OCI-LY7 (cell line): ENCODE data around the gene TASOR2. TPM values are rescaled to one million over a fixed set of nuclear protein-coding genes. Genes with fewer than 3 reads are reported as not detected.

Experiments
- BruUV-seq: library from RNA; stranded (reverse); fragments of 400-500 nt; replicated peaks from 2 replicates; lab custom pipeline; 2021; lab: Mats Ljungman, UMichigan
- CTCF ChIA-PET: fragments of 300-600 bp; sonication (Branson Sonifier 250); formaldehyde crosslinking; loops from one replicate; lab custom pipeline; 2022; ENCODE audit warnings: antibody characterized with exemption; ENCODE audit not compliant: unreplicated experiment; lab: Charles Lee
- POLR2A ChIA-PET: fragments of 300-600 bp; sonication (Branson Sonifier 250); formaldehyde crosslinking; loops from one replicate; lab custom pipeline; 2022; ENCODE audit warnings: antibody characterized with exemption; lab: Charles Lee
- DNase-seq: peaks from one replicate; pipeline ENCODE4 v3.0.0-alpha.2; 2015; ENCODE audit warnings: low spot score
- H2AFZ ChIP-seq: fragments of 200-600 bp; sonication (generic), shearing (Covaris generic); 2 replicates; pipeline ENCODE4 v1.6.1; 2014; ENCODE audit warnings: mild to moderate bottlenecking, antibody characterized with exemption, low read length, moderate library complexity
- H3K27ac ChIP-seq: fragments of 200-600 bp; sonication (generic); 2 replicates; pipeline ENCODE4 v1.5.1; 2014; ENCODE audit warnings: mixed run types, low read depth, mild to moderate bottlenecking, moderate library complexity, low read length, inconsistent platforms; ENCODE audit not compliant: poor library complexity, severe bottlenecking
- H3K36me3 ChIP-seq: fragments of 200-600 bp; sonication (generic); 2 replicates; pipeline ENCODE4 v1.6.1; 2014; ENCODE audit warnings: mild to moderate bottlenecking, antibody characterized with exemption, low read length, moderate library complexity, mixed read lengths; ENCODE audit not compliant: insufficient read depth
- H3K4me1 ChIP-seq: fragments of 200-600 bp; sonication (generic); 2 replicates; pipeline ENCODE4 v1.5.1; 2014; ENCODE audit warnings: mild to moderate bottlenecking, low read length; ENCODE audit not compliant: insufficient read depth, poor library complexity, severe bottlenecking
- H3K4me2 ChIP-seq: fragments of 200-600 bp; sonication (generic); 2 replicates; pipeline ENCODE4 v1.6.1; 2014; ENCODE audit warnings: mild to moderate bottlenecking, low read length
- H3K4me3 ChIP-seq: fragments of 200-600 bp; sonication (generic); 2 replicates; pipeline ENCODE4 v1.5.1; 2014; ENCODE audit warnings: mild to moderate bottlenecking, low read depth, low read length; ENCODE audit not compliant: poor library complexity, severe bottlenecking
- H3K79me2 ChIP-seq: fragments of 200-600 bp; sonication (generic); 2 replicates; pipeline ENCODE4 v1.6.1; 2016; ENCODE audit warnings: low read depth, mild to moderate bottlenecking, low read length, moderate library complexity, mixed read lengths; ENCODE audit not compliant: insufficient read depth
- H3K9me2 ChIP-seq: fragments of 200-600 bp; sonication (generic); 2 replicates; pipeline ENCODE4 v1.6.1; 2016; ENCODE audit warnings: mild to moderate bottlenecking, low read length, mixed read lengths; ENCODE audit not compliant: insufficient read depth
- H3K9me3 ChIP-seq: fragments of 200-600 bp; sonication (generic); 2 replicates; pipeline ENCODE4 v1.6.1; 2014; ENCODE audit warnings: mild to moderate bottlenecking, mixed run types, low read length, mixed read lengths
- H4K20me1 ChIP-seq: fragments of 200-600 bp; sonication (generic); 2 replicates; pipeline ENCODE4 v1.6.1; 2014; ENCODE audit warnings: mild to moderate bottlenecking, antibody characterized with exemption, low read length, moderate library complexity, mixed read lengths; ENCODE audit not compliant: insufficient read depth
- EZH2phosphoT487 ChIP-seq: fragments of 200-600 bp; sonication (generic); IDR thresholded peaks from 2 replicates; pipeline ENCODE4 v1.6.1; 2018; ENCODE audit warnings: low read depth, borderline replicate concordance, mild to moderate bottlenecking, mixed run types, antibody characterized with exemption, low read length, moderate library complexity, mixed read lengths
- intact Hi-C: fragments of 100-400 bp; cut with micrococcal nuclease; formaldehyde crosslinking; loops from one replicate; pipeline ENCODE4 v1.10.0; 2022; ENCODE audit not compliant: unreplicated experiment
- total RNA-seq, 2 experiments: library from RNA; depleted of rRNA in 1 of 2; stranded (reverse); fragments of >200 nt in 1 of 2; shearing (Covaris generic) in 1 of 2; gene quantifications; 2 replicates each; pipeline ENCODE4 v1.2.3, GENCODE V29; 2014 to 2022
- TF ChIP-seq, protein P1 (sequence below): fragments of 200-600 bp; sonication (generic); conservative IDR thresholded peaks from 2 replicates; pipeline ENCODE4 v1.5.1; 2014; ENCODE audit warnings: mild to moderate bottlenecking, antibody characterized with exemption, low read length, moderate library complexity, mixed read lengths

The TASOR2 gene
- total RNA-seq, 2 experiments from 2014 or later, result 103 to 116 TPM

DNA sequence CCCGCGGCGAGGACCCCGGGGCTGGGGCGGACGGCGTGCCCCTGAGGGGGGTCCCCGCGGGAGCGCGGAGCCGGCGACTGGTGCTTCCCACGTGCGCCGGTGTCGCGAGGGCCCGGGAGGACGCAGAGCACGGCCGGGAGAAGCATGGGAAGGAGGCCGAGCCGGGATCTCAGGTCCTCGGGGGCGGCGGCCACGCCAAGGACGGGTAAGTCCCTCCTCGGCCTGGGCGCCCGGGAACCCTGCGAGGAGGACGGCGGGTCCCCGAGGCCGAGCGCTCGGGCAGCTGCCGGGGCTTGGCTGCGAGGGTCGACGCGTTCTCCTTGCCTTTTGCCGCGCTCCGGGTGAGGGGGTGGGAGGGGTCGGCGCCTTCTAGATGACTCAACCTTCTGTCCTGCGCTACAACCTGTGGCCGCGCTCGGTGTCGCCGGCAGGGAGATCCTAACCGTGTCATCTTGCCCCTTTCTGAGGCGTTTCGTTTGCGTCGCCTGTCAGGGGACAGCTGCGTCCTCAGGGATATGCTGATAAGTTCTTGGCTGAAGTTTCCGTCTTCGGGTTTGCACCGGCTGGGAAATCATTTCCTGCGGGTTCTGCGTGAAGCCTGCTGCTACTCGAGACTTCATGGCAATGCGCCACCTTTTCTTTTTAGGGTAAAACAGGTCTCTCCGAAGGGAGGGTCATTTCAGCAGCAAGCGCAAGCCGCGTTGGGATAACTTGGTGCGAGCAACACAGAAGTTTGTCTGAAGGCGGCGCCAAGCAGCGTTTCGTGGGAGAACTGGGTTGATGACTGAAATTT is 529 bp downstream of the TASOR2 start:
- Histone ChIP-seq H4K20me1 (peaks cover 9% of the 10 kb centered on the region; the same call in 1 of the 2 replicates), H3K36me3 (peaks cover 39% of the 10 kb centered on the region), H3K4me2 (peak overlapping the region; percentile 91), H3K9me2 (no peaks in the 10 kb centered on the region), H3K4me3 (peak overlapping the region; percentile 81), H3K27ac (peak overlapping the region; percentile 77), H3K4me1 (peaks cover 54% of the 10 kb centered on the region), H2AFZ (no peak overlapping the region), H3K79me2 (peaks cover 55% of the 10 kb centered on the region), H3K9me3 (no peaks in the 10 kb centered on the region)
- CTCF ChIA-PET, result no interaction called here
- no TSS peak for BruUV-seq
- TF ChIP-seq EZH2phosphoT487, result no peak
- TF ChIP-seq, protein P1, sequence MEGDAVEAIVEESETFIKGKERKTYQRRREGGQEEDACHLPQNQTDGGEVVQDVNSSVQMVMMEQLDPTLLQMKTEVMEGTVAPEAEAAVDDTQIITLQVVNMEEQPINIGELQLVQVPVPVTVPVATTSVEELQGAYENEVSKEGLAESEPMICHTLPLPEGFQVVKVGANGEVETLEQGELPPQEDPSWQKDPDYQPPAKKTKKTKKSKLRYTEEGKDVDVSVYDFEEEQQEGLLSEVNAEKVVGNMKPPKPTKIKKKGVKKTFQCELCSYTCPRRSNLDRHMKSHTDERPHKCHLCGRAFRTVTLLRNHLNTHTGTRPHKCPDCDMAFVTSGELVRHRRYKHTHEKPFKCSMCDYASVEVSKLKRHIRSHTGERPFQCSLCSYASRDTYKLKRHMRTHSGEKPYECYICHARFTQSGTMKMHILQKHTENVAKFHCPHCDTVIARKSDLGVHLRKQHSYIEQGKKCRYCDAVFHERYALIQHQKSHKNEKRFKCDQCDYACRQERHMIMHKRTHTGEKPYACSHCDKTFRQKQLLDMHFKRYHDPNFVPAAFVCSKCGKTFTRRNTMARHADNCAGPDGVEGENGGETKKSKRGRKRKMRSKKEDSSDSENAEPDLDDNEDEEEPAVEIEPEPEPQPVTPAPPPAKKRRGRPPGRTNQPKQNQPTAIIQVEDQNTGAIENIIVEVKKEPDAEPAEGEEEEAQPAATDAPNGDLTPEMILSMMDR, result peak; percentile 80
- DNase-seq, result peak; percentile 82
- POLR2A ChIA-PET, result interaction anchor here (0.5 to 2.7 kb wide), 4 partner anchors 9 to 42 kb away, joined by 3 to 30 read pairs (median 5); no protein-coding TSS in a partner anchor
- intact Hi-C loops, result loop anchor here (1.0 to 5.0 kb wide), 6 partner anchors 28 to 402 kb away; partner anchors contain the start of genes GDI2 and RBM17

- peaks cover 9% of the 10 kb centered on the region; the same call in 1 of the 2 replicates for H4K20me1 ChIP-seq
- no peaks in the 10 kb centered on the region for H3K9me3 ChIP-seq
- no peak overlapping the region for H2AFZ ChIP-seq
- TSS peak; percentile 59 for BruUV-seq
- TF ChIP-seq EZH2phosphoT487, result no peak
- TF ChIP-seq, protein P1, result peak; percentile 62; the same call in 1 of the 2 replicates
- peak; percentile 51 for DNase-seq
- peak overlapping the region; percentile 77 for H3K27ac ChIP-seq
- peaks cover 43% of the 10 kb centered on the region for H3K36me3 ChIP-seq
- ChIA-PET CTCF (no interaction called here), POLR2A (interaction anchor here (0.5 to 2.7 kb wide), 2 partner anchors 8 to 41 kb away, joined by 3 to 7 read pairs; no protein-coding TSS in a partner anchor)
- peaks cover 62% of the 10 kb centered on the region for H3K79me2 ChIP-seq
- no peaks in the 10 kb centered on the region for H3K9me2 ChIP-seq
- peak overlapping the region; percentile 91 for H3K4me2 ChIP-seq
- H3K4me3 ChIP-seq, result peak overlapping the region; percentile 81
- peaks cover 60% of the 10 kb centered on the region for H3K4me1 ChIP-seq
- intact Hi-C loops, result loop anchor here (1.0 to 5.0 kb wide), 6 partner anchors 29 to 401 kb away; partner anchors contain the start of genes GDI2 and RBM17
Measured at GRCh38 chr10:5685764-5686240, 1.2 kb downstream of the TASOR2 start.
